GM20000 (cell line): Measurements from ENCODE around the gene KCNH8.
"Not testable (repeated sequence)": the region's sequence is repeated elsewhere in the genome, so short reads cannot be mapped to it uniquely, and the experiment has no call there.

Source experiments
- DNase-seq: peaks from one replicate; pipeline ENCODE4 v3.0.0; 2012; ENCODE audit warnings: low spot score
- CTCF ChIP-seq: IDR thresholded peaks from 2 replicates; pipeline ENCODE4 v1.5.1; 2012; ENCODE audit warnings: mild to moderate bottlenecking, control low read depth; ENCODE audit errors: extremely low read depth, missing control alignments

The KCNH8 gene

GRCh38 chr3:19147905-19148767 lies at the start of gene KCNH8:
KCNH8 (plus strand) TSS chr3:19148510; CDS start chr3:19148720, 210 bp downstream.
- peak; percentile 32 for DNase-seq
- no peak for TF ChIP-seq CTCF

- DNase-seq, result not testable (repeated sequence)
Observed at GRCh38 chr3:19102654-19103290, 45.5 kb upstream of the KCNH8 start.

GRCh38 chr3:19103510-19103909 lies 44.8 kb upstream of the KCNH8 start:
- TF ChIP-seq CTCF, result no peak

GRCh38 chr3:19104459-19104858 lies 43.9 kb upstream of the KCNH8 start:
- DNase-seq, result no peak
- TF ChIP-seq CTCF, result no peak

More at GRCh38 chr3:19103510-19103909, 44.8 kb upstream of the KCNH8 start:
- no peak for DNase-seq

GRCh38 chr3:19105826-19106225 lies 42.5 kb upstream of the KCNH8 start:
- no peak for TF ChIP-seq CTCF
- no peak for DNase-seq

- TF ChIP-seq CTCF, result no peak
- DNase-seq, result no peak
Observed at GRCh38 chr3:19106307-19106706, 42.0 kb upstream of the KCNH8 start.

GRCh38 chr3:19107719-19108118 lies 40.6 kb upstream of the KCNH8 start:
- DNase-seq, result no peak
- no peak for TF ChIP-seq CTCF
